Measurements from ENCODE around the gene BCKDK. TPM values are rescaled to one million over a fixed set of nuclear protein-coding genes. Genes with fewer than 3 reads are reported as not detected.
A peak's percentile ranks its signal among the peaks of the same experiment; 100 is the strongest.

BCKDK gene
- total RNA-seq, 1 experiment from 2014 or later = 57.0 TPM

- Mint-ChIP-seq H3K9me3 (no peaks in the 10 kb centered on the region; a peak in 2 of 5 replicates), H3K27ac (no peak overlapping the region; a peak in 1 of 7 replicates), H3K36me3 (ENCODE audit: insufficient read depth in 1 of 3, low read depth in 3 of 3) (peaks cover 19 to 37% (median 31%) of the 10 kb centered on the region in 3 experiments), H3K4me3 (peak overlapping the region; percentile 76 to 83), H3K4me1 (peaks cover 9 to 14% of the 10 kb centered on the region in 2 experiments), H3K27me3 (ENCODE audit: low read depth) (no peaks in the 10 kb centered on the region; the same call in 1 of the 2 replicates)
- peaks cover 8% of the 10 kb centered on the region for H3K23me2 ChIP-seq (ENCODE audit: insufficient read length, low read depth, low read length, poor library complexity, severe bottlenecking)
- H3T11ph ChIP-seq (ENCODE audit: low read length) = no peak overlapping the region
- no CpG with 5 or more reads among the region's 57 CpGs for WGBS (ENCODE audit: extremely low coverage, insufficient read length, low lambda C conversion rate)
- H4K8ac ChIP-seq (replicated peaks; ENCODE audit: insufficient read length, low read depth, low read length) = no peak overlapping the region
- H3K9ac ChIP-seq (ENCODE audit: extremely low read depth, insufficient read length, low read length) = peak overlapping the region; percentile 11
- H2BK5ac ChIP-seq (ENCODE audit: insufficient read length, low read length) = no peak overlapping the region
- H3K9me3 ChIP-seq (ENCODE audit: control insufficient read depth, low read depth, low read length) = no peaks in the 10 kb centered on the region
- no peak overlapping the region for H3K56ac ChIP-seq (ENCODE audit: insufficient read length, low read depth, low read length)
- no peak overlapping the region for H2BK20ac ChIP-seq (ENCODE audit: low read depth, low read length, poor library complexity, severe bottlenecking)
- H3K27ac ChIP-seq (ENCODE audit: insufficient read length, low read depth, low read length) = no peak overlapping the region
- no peak overlapping the region for H4K5ac ChIP-seq (ENCODE audit: insufficient read length, low read depth, low read length)
- no peak overlapping the region for H2AK5ac ChIP-seq (ENCODE audit: insufficient read length, low read length)
- H2AFZ ChIP-seq (ENCODE audit: low read length) = no peak overlapping the region
- no peak overlapping the region for H4K91ac ChIP-seq (ENCODE audit: insufficient read length, low read depth, low read length)
- no peak overlapping the region for H2BK120ac ChIP-seq (ENCODE audit: low read depth, low read length, poor library complexity, severe bottlenecking)
- H3K14ac ChIP-seq (ENCODE audit: insufficient read depth, low read length) = 0 out of 2 replicates have a peak overlapping the region, but pooled peaks have one; percentile 44
- no peaks in the 10 kb centered on the region for H3K4me1 ChIP-seq (ENCODE audit: insufficient read depth, low read length)
- H2BK15ac ChIP-seq (ENCODE audit: low read depth, low read length) = no peak overlapping the region
- no peak overlapping the region for H3K4ac ChIP-seq (ENCODE audit: low read depth, low read length)
- H3K18ac ChIP-seq (ENCODE audit: insufficient read length, low read depth, low read length) = no peak overlapping the region
- DNase-seq = no peak
- H2BK12ac ChIP-seq (ENCODE audit: insufficient read length, low read depth, low read length) = no peak overlapping the region
- no peaks in the 10 kb centered on the region for H3K79me1 ChIP-seq (ENCODE audit: insufficient read depth, low read depth, low read length, poor library complexity, severe bottlenecking)
- H4K20me1 ChIP-seq (ENCODE audit: control insufficient read depth, insufficient read depth, insufficient read length) = no peaks in the 10 kb centered on the region
- TF ChIP-seq CTCF (conservative IDR thresholded peaks at IDR 0.05) = no peak
- no peaks in the 10 kb centered on the region; the same call in 1 of the 2 replicates for H3K79me2 ChIP-seq (ENCODE audit: insufficient read depth, low read length)
- H3K23ac ChIP-seq (ENCODE audit: insufficient read length, low read depth, low read length) = no peak overlapping the region
- H3K4me2 ChIP-seq (ENCODE audit: insufficient read depth, insufficient read length, low read length) = peak overlapping the region; percentile 57
- no peaks in the 10 kb centered on the region; the same call in 1 of the 2 replicates for H3K27me3 ChIP-seq (ENCODE audit: insufficient read depth, low read length)
Measured at GRCh38 chr16:31108794-31109558, 790 bp downstream of the BCKDK start.

All from H9 (cell line).